CMK (cell line): ENCODE results near the gene KNOP1.
"Not testable (repeated sequence)": the region's sequence is repeated elsewhere in the genome, so short reads cannot be mapped to it uniquely, and the experiment has no call there.

ENCODE experiments used
- DNase-seq: peaks from one replicate; pipeline ENCODE4 v3.0.0-alpha.2; 2010; ENCODE audit warnings: low read depth

The KNOP1 gene

GRCh38 chr16:19741354-19741753 lies 23.3 kb upstream of the KNOP1 start:
- DNase-seq = no peak

- no peak for DNase-seq
Observed at GRCh38 chr16:19737306-19738038, 19.4 kb upstream of the KNOP1 start.

GRCh38 chr16:19735074-19735867 lies 17.2 kb upstream of the KNOP1 start:
- no peak for DNase-seq

- DNase-seq = no peak
Observed at GRCh38 chr16:19733551-19733950, 15.5 kb upstream of the KNOP1 start.

- DNase-seq = no peak
Observed at GRCh38 chr16:19728636-19728965, 10.6 kb upstream of the KNOP1 start.

GRCh38 chr16:19722981-19723380 lies 5.0 kb upstream of the KNOP1 start:
- DNase-seq = no peak

- peak; percentile 36 for DNase-seq
Observed at GRCh38 chr16:19722269-19722952, 4.4 kb upstream of the KNOP1 start.

GRCh38 chr16:19718624-19718965 lies 568 bp upstream of the KNOP1 start:
- no peak for DNase-seq

GRCh38 chr16:19717314-19717713 lies 713 bp downstream of the KNOP1 start:
- DNase-seq = no peak

- DNase-seq = not testable (repeated sequence)
Observed at GRCh38 chr16:19716728-19717127, 1.3 kb downstream of the KNOP1 start.

GRCh38 chr16:19716183-19716582 lies 1.8 kb downstream of the KNOP1 start:
- DNase-seq = no peak

GRCh38 chr16:19715566-19715965 lies 2.5 kb downstream of the KNOP1 start:
- DNase-seq = no peak

GRCh38 chr16:19713697-19714096 lies 4.3 kb downstream of the KNOP1 start:
- no peak for DNase-seq

- no peak for DNase-seq
Observed at GRCh38 chr16:19712418-19713058, 5.5 kb downstream of the KNOP1 start.

GRCh38 chr16:19711643-19712042 lies 6.4 kb downstream of the KNOP1 start:
- DNase-seq = no peak

- no peak for DNase-seq
Observed at GRCh38 chr16:19710991-19711545, 7.0 kb downstream of the KNOP1 start.

- DNase-seq = no peak
Observed at GRCh38 chr16:19710191-19710908, 7.7 kb downstream of the KNOP1 start.

GRCh38 chr16:19709381-19710136 lies 8.5 kb downstream of the KNOP1 start:
- no peak for DNase-seq

- DNase-seq = no peak
Observed at GRCh38 chr16:19708296-19709205, 9.5 kb downstream of the KNOP1 start.
